ENCODE data around the gene HOXD8. TPM values are rescaled to one million over a fixed set of nuclear protein-coding genes. Genes with fewer than 3 reads are reported as not detected.

HOXD8 gene
- total RNA-seq, 1 donor from 2014 or later: 2.8 TPM

DNA sequence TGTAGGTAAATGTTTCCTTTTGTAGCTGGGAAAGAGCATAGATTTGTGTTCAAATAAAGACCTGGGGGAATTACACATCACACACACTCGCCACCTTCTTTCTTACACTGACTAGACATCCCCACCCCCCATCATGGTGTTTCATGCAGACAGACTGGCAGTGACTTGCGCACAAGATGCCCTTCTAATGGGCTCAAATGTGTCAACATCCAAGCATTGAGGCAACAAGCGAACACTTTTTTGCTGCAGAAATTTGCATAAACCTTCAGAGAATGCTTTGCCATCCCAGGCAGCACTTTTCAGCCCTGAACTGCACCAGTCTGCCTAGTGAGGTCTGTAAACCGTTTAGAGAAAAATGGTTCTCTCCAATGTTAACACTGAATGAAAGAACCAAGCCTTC is 4.5 kb downstream of the HOXD8 start:
- Mint-ChIP-seq H3K4me1 (ENCODE audit: unreplicated experiment) (peaks cover 26% of the 10 kb centered on the region), H3K27ac (no peak overlapping the region), H3K4me3 (no peak overlapping the region), H3K36me3 (peaks cover 3% of the 10 kb centered on the region), H3K27me3 (peaks cover 87% of the 10 kb centered on the region), H3K9me3 (peaks cover 3% of the 10 kb centered on the region)
- TF ChIP-seq, protein P1, sequence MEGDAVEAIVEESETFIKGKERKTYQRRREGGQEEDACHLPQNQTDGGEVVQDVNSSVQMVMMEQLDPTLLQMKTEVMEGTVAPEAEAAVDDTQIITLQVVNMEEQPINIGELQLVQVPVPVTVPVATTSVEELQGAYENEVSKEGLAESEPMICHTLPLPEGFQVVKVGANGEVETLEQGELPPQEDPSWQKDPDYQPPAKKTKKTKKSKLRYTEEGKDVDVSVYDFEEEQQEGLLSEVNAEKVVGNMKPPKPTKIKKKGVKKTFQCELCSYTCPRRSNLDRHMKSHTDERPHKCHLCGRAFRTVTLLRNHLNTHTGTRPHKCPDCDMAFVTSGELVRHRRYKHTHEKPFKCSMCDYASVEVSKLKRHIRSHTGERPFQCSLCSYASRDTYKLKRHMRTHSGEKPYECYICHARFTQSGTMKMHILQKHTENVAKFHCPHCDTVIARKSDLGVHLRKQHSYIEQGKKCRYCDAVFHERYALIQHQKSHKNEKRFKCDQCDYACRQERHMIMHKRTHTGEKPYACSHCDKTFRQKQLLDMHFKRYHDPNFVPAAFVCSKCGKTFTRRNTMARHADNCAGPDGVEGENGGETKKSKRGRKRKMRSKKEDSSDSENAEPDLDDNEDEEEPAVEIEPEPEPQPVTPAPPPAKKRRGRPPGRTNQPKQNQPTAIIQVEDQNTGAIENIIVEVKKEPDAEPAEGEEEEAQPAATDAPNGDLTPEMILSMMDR (conservative IDR thresholded peaks at IDR 0.05): no peak
- no peak for DNase-seq (ENCODE audit: extremely low spot score, unreplicated experiment)

DNA sequence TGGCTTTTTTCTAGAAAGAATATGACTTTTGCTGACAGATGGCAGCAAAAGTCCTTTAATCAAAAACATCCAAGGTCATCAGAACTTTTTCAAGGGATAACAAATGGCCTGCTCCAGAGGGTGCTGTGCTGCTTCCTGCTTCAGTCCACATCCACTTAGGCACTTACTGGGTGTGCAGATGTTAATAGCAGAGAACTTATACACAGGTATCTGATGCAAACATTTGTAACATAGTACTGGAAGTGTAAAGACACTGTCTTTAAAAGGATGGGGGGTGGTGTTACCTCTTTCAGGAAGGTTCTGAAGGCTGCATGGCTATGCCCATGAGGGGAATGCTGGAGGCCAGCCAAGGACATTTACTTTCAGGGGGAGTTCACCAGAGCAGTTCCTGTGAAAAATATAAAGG is 5.5 kb downstream of the HOXD8 start:
- TF ChIP-seq, protein P1 (conservative IDR thresholded peaks at IDR 0.05): no peak
- Mint-ChIP-seq H3K27me3 (peaks cover 93% of the 10 kb centered on the region), H3K27ac (peak overlapping the region; percentile 78), H3K4me3 (peak overlapping the region; percentile 90), H3K36me3 (peaks cover 3% of the 10 kb centered on the region), H3K4me1 (ENCODE audit: unreplicated experiment) (peaks cover 25% of the 10 kb centered on the region), H3K9me3 (peaks cover 3% of the 10 kb centered on the region)
- no peak for DNase-seq (ENCODE audit: extremely low spot score, unreplicated experiment)

DNA sequence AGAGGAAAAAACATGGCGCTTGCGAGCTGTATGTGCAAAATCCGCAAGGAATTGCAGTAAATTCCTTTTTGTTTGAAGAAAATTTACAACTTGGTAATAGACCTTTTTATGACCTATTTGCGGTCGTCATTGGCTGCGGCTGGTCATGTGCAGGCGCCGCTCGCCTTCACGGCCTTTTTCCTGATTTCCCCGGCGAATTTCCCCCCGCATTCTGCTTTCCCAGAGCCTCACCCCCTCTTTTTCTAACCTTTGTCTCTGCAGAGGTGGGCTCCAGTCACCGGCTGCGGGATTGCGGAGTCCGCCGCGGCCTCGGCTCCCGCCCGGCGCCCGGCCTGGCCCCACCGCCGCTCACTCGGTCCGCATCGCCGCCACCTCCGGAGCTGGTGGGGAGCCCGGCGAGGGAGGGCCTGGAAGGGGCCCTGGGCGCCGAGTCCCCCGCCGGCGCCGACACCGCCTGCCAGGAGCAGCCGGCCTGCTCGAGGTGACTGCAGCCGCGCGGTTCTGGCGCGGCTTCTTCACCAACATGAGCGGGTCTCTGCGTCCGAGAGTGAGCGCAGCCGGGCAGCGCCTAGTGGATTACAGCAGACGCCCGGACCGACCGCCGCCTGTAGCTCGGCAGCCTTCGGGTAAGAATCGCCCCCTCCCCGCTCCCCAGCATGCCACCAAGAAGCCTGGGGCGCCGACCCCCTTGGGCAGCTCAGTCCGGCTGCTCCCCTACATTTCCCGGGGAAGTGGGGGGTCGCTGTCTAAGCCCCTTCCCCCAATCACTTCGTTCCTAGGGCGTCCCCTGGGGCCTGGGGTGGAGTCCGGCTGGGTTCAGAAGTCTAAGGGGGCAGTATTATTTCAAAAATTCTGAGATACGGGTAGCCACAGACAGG is 7.1 kb downstream of the HOXD8 start:
- peak overlapping the region; percentile 78 for H3K27ac Mint-ChIP-seq
- DNase-seq (ENCODE audit: extremely low spot score, unreplicated experiment): no peak
- peaks cover 3% of the 10 kb centered on the region for H3K9me3 Mint-ChIP-seq
- TF ChIP-seq, protein P1 (conservative IDR thresholded peaks at IDR 0.05): peak; percentile 22
- H3K4me1 Mint-ChIP-seq (ENCODE audit: unreplicated experiment): peaks cover 20% of the 10 kb centered on the region
- peaks cover 96% of the 10 kb centered on the region for H3K27me3 Mint-ChIP-seq
- H3K36me3 Mint-ChIP-seq: peaks cover 3% of the 10 kb centered on the region
- peak overlapping the region; percentile 90 for H3K4me3 Mint-ChIP-seq

DNA sequence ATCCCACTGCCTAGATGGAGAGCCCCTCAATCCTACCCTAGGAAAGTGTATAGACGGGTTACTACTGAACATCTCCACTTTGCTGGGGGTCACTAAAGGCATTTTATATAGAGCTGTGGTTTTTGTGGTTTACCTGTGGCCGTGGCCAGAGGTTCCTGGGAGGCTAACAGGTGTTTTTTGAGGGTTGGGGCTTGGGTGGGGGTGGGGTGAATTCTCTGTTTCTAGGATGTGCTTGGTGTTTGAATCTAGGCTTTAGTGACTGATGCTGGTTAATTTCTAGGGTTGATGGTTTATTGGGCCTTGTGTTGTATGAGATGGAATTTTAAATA is 7.7 kb downstream of the HOXD8 start:
- Mint-ChIP-seq H3K27me3 (peaks cover 96% of the 10 kb centered on the region), H3K4me1 (ENCODE audit: unreplicated experiment) (peaks cover 17% of the 10 kb centered on the region), H3K9me3 (peaks cover 3% of the 10 kb centered on the region), H3K4me3 (peak overlapping the region; percentile 81), H3K36me3 (peaks cover 3% of the 10 kb centered on the region), H3K27ac (no peak overlapping the region)
- TF ChIP-seq, protein P1 (conservative IDR thresholded peaks at IDR 0.05): no peak
- no peak for DNase-seq (ENCODE audit: extremely low spot score, unreplicated experiment)

DNA sequence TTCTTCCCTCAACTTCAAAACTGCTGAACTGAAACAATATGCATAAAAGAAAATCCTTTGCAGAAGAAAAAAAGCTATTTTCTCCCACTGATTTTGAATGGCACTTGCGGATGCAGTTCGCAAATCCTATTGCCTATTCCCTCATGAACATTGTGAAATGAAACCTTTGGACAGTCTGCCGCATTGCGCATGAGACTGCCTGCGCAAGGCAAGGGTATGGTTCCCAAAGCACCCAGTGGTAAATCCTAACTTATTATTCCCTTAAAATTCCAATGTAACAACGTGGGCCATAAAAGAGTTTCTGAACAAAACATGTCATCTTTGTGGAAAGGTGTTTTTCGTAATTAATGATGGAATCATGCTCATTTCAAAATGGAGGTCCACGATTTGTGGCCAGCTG is 8.4 kb downstream of the HOXD8 start:
- H3K9me3 Mint-ChIP-seq: peaks cover 3% of the 10 kb centered on the region
- H3K4me1 Mint-ChIP-seq (ENCODE audit: unreplicated experiment): peaks cover 12% of the 10 kb centered on the region
- H3K4me3 Mint-ChIP-seq: peak overlapping the region; percentile 81
- DNase-seq (ENCODE audit: extremely low spot score, unreplicated experiment): no peak
- H3K36me3 Mint-ChIP-seq: peaks cover 3% of the 10 kb centered on the region
- H3K27me3 Mint-ChIP-seq: peaks cover 96% of the 10 kb centered on the region
- TF ChIP-seq, protein P1 (conservative IDR thresholded peaks at IDR 0.05): no peak
- H3K27ac Mint-ChIP-seq: no peak overlapping the region

Measured in type B pancreatic cell (in vitro differentiated cells).